GM18909 (cell line): ENCODE measurements around the gene ITCH.

Source experiments
- ATAC-seq: cut with Tn5 transposase; IDR thresholded peaks from one replicate; pipeline ENCODE4 v1.9.1; 2021; ENCODE audit warnings: mild to moderate bottlenecking; ENCODE audit not compliant: unreplicated experiment, poor library complexity

Gene ITCH

GRCh38 chr20:34541917-34542316 is 178.8 kb downstream of the ITCH start:
- no peak for ATAC-seq

- no peak for ATAC-seq
Observed at GRCh38 chr20:34542439-34542838, 179.4 kb downstream of the ITCH start.

GRCh38 chr20:34543463-34544056 is 180.5 kb downstream of the ITCH start:
- ATAC-seq, result no peak

- ATAC-seq, result no peak
Observed at GRCh38 chr20:34544109-34544796, 181.2 kb downstream of the ITCH start.

GRCh38 chr20:34546751-34547181 is 183.7 kb downstream of the ITCH start:
- no peak for ATAC-seq

- no peak for ATAC-seq
Observed at GRCh38 chr20:34547844-34548613, 185.0 kb downstream of the ITCH start.

- no peak for ATAC-seq
Observed at GRCh38 chr20:34549291-34549928, 186.3 kb downstream of the ITCH start.

- no peak for ATAC-seq
Observed at GRCh38 chr20:34549929-34550305, 186.8 kb downstream of the ITCH start.

- ATAC-seq, result no peak
Observed at GRCh38 chr20:34552569-34552968, 189.5 kb downstream of the ITCH start.

GRCh38 chr20:34553366-34553867 is 190.3 kb downstream of the ITCH start:
- ATAC-seq, result no peak

GRCh38 chr20:34557936-34558319 is 194.9 kb downstream of the ITCH start:
- no peak for ATAC-seq

- peak; percentile 67 for ATAC-seq
Observed at GRCh38 chr20:34558320-34559218, 195.5 kb downstream of the ITCH start, which contains the start of gene MAP1LC3A. Gene MAP1LC3A (plus strand): TSS chr20:34558718. CDS start chr20:34558869, 151 bp downstream.

GRCh38 chr20:34559311-34560140 is 196.5 kb downstream of the ITCH start:
- ATAC-seq, result no peak

- no peak for ATAC-seq
Observed at GRCh38 chr20:34560141-34560523, 197.1 kb downstream of the ITCH start.

GRCh38 chr20:34560614-34561013 is 197.5 kb downstream of the ITCH start:
- no peak for ATAC-seq
